Measurements from ENCODE around the gene SLC6A19.

Gene SLC6A19

GRCh38 chr5:1270933-1271914 is 69.8 kb downstream of the SLC6A19 start:
- DNase-seq, result no peak

- no peak for DNase-seq
These were observed 70.8 kb downstream of the SLC6A19 start for GRCh38 chr5:1272201-1272600.

GRCh38 chr5:1273745-1274144 is 72.3 kb downstream of the SLC6A19 start:
- no peak for DNase-seq

- no peak for DNase-seq
These were observed 73.1 kb downstream of the SLC6A19 start for GRCh38 chr5:1274471-1274870.

Measured in DMS153 (cell line).